A673 (cell line): ENCODE data around the gene NSG2.

Experiments
- CTCF ChIP-seq: fragments of 300-800, 200-600 bp; sonication (generic); conservative IDR thresholded peaks from 2 replicates; pipeline ENCODE4 v1.5.1; 2017; ENCODE audit warnings: low read depth, mild to moderate bottlenecking, antibody characterized with exemption, low read length, moderate library complexity, mixed read lengths
- EZH2 ChIP-seq: fragments of 200-600 bp; sonication (generic); IDR thresholded peaks from 2 replicates; pipeline ENCODE4 v1.6.1; 2017; ENCODE audit warnings: borderline replicate concordance, low read depth, mild to moderate bottlenecking, mixed read lengths, antibody characterized with exemption, low read length; ENCODE audit not compliant: poor library complexity, severe bottlenecking

- TF ChIP-seq CTCF (no peak), EZH2 (no peak)
Observed at GRCh38 chr5:174111287-174111973, 65.9 kb downstream of the NSG2 start.
